HCT116 (cell line): ENCODE data around the gene DDB1. TPM values are rescaled to one million over a fixed set of nuclear protein-coding genes. Genes with fewer than 3 reads are reported as not detected.

Source experiments
- ATAC-seq: fragments of 200-7000 bp; cut with Tn5 transposase; 2 replicates; pipeline ENCODE4 v1.9.1; 2020; ENCODE audit warnings: mild to moderate bottlenecking, moderate library complexity
- BruUV-seq: library from RNA; stranded (reverse); fragments of 400-500 nt; replicated peaks from 2 replicates; lab custom pipeline; 2021; lab: Mats Ljungman, UMichigan
- CTCF ChIA-PET: fragments of 300-600 bp; sonication (Branson Sonifier 250); formaldehyde crosslinking; loops from one replicate; lab custom pipeline; 2021; ENCODE audit warnings: antibody characterized with exemption; lab: Charles Lee
- POLR2A ChIA-PET: fragments of 300-600, 350-600 bp; sonication (Branson Sonifier 250); formaldehyde crosslinking; loops from one replicate; lab custom pipeline; 2021; ENCODE audit warnings: antibody characterized with exemption; lab: Charles Lee
- RAD21 ChIA-PET, 2 experiments: fragments of 300-600 bp; sonication (Branson Sonifier 250); formaldehyde crosslinking; loops; one replicate each; lab custom pipeline; 2023; ENCODE audit warnings: low total read pairs in 2 of 2; ENCODE audit not compliant: uncharacterized antibody in 2 of 2, unreplicated experiment in 2 of 2, low non-redundant PET in 1 of 2; lab: Charles Lee
- DNase-seq: peaks from one replicate; pipeline ENCODE4 v3.0.0-alpha.2; 2010; ENCODE audit warnings: low read depth, low spot score
- H2AFZ ChIP-seq: fragments of 200-600 bp; shearing (Covaris generic), sonication (generic); 2 replicates; pipeline ENCODE4 v1.6.1; 2017; ENCODE audit warnings: low read depth, mixed run types, mixed read lengths, antibody characterized with exemption, low read length; ENCODE audit not compliant: poor library complexity, severe bottlenecking
- H3K27ac ChIP-seq: 2 replicates; pipeline ENCODE4 v1.5.1; 2012; ENCODE audit warnings: low read depth, low read length
- H3K27me3 ChIP-seq: fragments of 200-600 bp; sonication (generic); 2 replicates; pipeline ENCODE4 v1.6.1; 2016; ENCODE audit warnings: mixed run types, low read length, mixed read lengths; ENCODE audit not compliant: insufficient read depth
- H3K36me3 ChIP-seq, 2 experiments: fragments of 200-500 bp in 1 of 2; fragments of 200-600 bp in 1 of 2; sonication (Bioruptor generic) in 1 of 2; sonication (generic) in 1 of 2; 2 replicates each; pipeline versions ENCODE4 v1.5.1 to v1.6.1; 2014 to 2016; ENCODE audit warnings: low read length in 2 of 2, inconsistent platforms in 1 of 2, mixed read lengths in 1 of 2, mixed run types in 1 of 2; ENCODE audit not compliant: insufficient read depth in 2 of 2, control insufficient read depth in 1 of 2
- H3K4me1 ChIP-seq, 2 experiments: fragments of 200-600 bp in 1 of 2; sonication (generic) in 1 of 2; 2 replicates each; pipeline versions ENCODE4 v1.5.1 to v1.6.1; 2012 to 2017; ENCODE audit warnings: low read length in 2 of 2, inconsistent platforms in 1 of 2, mild to moderate bottlenecking in 1 of 2, mixed read lengths in 1 of 2, mixed run types in 1 of 2, moderate library complexity in 1 of 2; ENCODE audit not compliant: insufficient read depth in 2 of 2, control insufficient read depth in 1 of 2
- H3K4me2 ChIP-seq: fragments of 200-600 bp; sonication (generic); 2 replicates; pipeline ENCODE4 v1.6.1; 2017; ENCODE audit warnings: mixed run types, low read length, mixed read lengths
- H3K4me3 ChIP-seq, 2 experiments: fragments of 200-600 bp in 1 of 2; sonication (generic) in 1 of 2; replicated peaks in 1 of 2; 2 replicates each; pipeline ENCODE4 v1.5.1; 2011 to 2016; ENCODE audit warnings: low read length in 2 of 2, control low read depth in 1 of 2, low read depth in 1 of 2, mild to moderate bottlenecking in 1 of 2, mixed read lengths in 1 of 2, mixed run types in 1 of 2
- H3K79me2 ChIP-seq: fragments of 200-600 bp; sonication (generic); 2 replicates; pipeline ENCODE4 v1.6.1; 2017; ENCODE audit warnings: mild to moderate bottlenecking, mixed run types, low read length, moderate library complexity, mixed read lengths; ENCODE audit not compliant: insufficient read depth
- H3K9ac ChIP-seq: fragments of 200-600 bp; sonication (generic); 2 replicates; pipeline ENCODE4 v1.6.1; 2016; ENCODE audit warnings: low read length, mixed read lengths
- H3K9me2 ChIP-seq: fragments of 200-600 bp; sonication (generic), shearing (Covaris generic); 2 replicates; pipeline ENCODE4 v1.6.1; 2017; ENCODE audit warnings: mixed run types, mild to moderate bottlenecking, moderate library complexity; ENCODE audit not compliant: insufficient read depth
- H3K9me3 ChIP-seq, 2 experiments: fragments of 200-500 bp in 1 of 2; fragments of 200-600 bp in 1 of 2; sonication (Bioruptor generic) in 1 of 2; sonication (generic) in 1 of 2; 2 replicates each; pipeline ENCODE4 v1.6.1; 2014 to 2017; ENCODE audit warnings: low read length in 2 of 2, mixed read lengths in 2 of 2, inconsistent platforms in 1 of 2, low read depth in 1 of 2, mild to moderate bottlenecking in 1 of 2, mixed run types in 1 of 2, moderate library complexity in 1 of 2; ENCODE audit not compliant: control insufficient read depth in 1 of 2, insufficient read depth in 1 of 2
- H4K20me1 ChIP-seq: fragments of 200-600 bp; sonication (generic), shearing (Covaris generic); 2 replicates; pipeline ENCODE4 v1.6.1; 2017; ENCODE audit warnings: mixed run types, mild to moderate bottlenecking, moderate library complexity; ENCODE audit not compliant: insufficient read depth
- CBX3 ChIP-seq: IDR thresholded peaks from 2 replicates; pipeline ENCODE4 v1.6.1; 2012; ENCODE audit warnings: low read depth
- CEBPB ChIP-seq: IDR thresholded peaks from 2 replicates; pipeline ENCODE4 v1.6.1; 2012; ENCODE audit warnings: low read depth
- EGR1 ChIP-seq: IDR thresholded peaks from 2 replicates; pipeline ENCODE4 v1.6.1; 2012; ENCODE audit warnings: low read depth
- EZH2 ChIP-seq: fragments of 200-600 bp; sonication (generic); IDR thresholded peaks from 2 replicates; pipeline ENCODE4 v1.6.1; 2017; ENCODE audit warnings: antibody characterized with exemption, mixed run types
- FOSL1 ChIP-seq: IDR thresholded peaks from 2 replicates; pipeline ENCODE4 v1.6.1; 2012; ENCODE audit warnings: low read depth
- JUND ChIP-seq: IDR thresholded peaks from 2 replicates; pipeline ENCODE4 v1.6.1; 2012
- POLR2A ChIP-seq: IDR thresholded peaks from 2 replicates; pipeline ENCODE4 v1.7.0; 2011; ENCODE audit warnings: borderline replicate concordance; ENCODE audit not compliant: insufficient read depth, insufficient read length; ENCODE audit errors: extremely low read depth
- POLR2AphosphoS5 ChIP-seq: IDR thresholded peaks from 2 replicates; pipeline ENCODE4 v1.6.1; 2011; ENCODE audit warnings: mild to moderate bottlenecking, low read depth, low read length, moderate library complexity
- RAD21 ChIP-seq: IDR thresholded peaks from 2 replicates; pipeline ENCODE4 v1.6.1; 2012; ENCODE audit warnings: low read depth, mild to moderate bottlenecking
- REST ChIP-seq: IDR thresholded peaks from 2 replicates; pipeline ENCODE4 v1.6.1; 2012; ENCODE audit warnings: low read depth
- SIN3A ChIP-seq: IDR thresholded peaks from 2 replicates; pipeline ENCODE4 v1.6.1; 2012; ENCODE audit warnings: low read depth
- SP1 ChIP-seq: IDR thresholded peaks from 2 replicates; pipeline ENCODE4 v1.6.1; 2012; ENCODE audit warnings: low read depth
- TCF7L2 ChIP-seq: IDR thresholded peaks from 2 replicates; pipeline ENCODE4 v1.7.0; 2011; ENCODE audit warnings: borderline replicate concordance, inconsistent platforms; ENCODE audit not compliant: insufficient read depth, insufficient read length; ENCODE audit errors: extremely low read depth
- YY1 ChIP-seq: IDR thresholded peaks from 2 replicates; pipeline ENCODE4 v1.6.1; 2011; ENCODE audit warnings: low read length, low read depth, moderate library complexity, mild to moderate bottlenecking; ENCODE audit not compliant: insufficient replicate concordance; ENCODE audit errors: extremely low read depth
- ZFX ChIP-seq: fragments of 450-650 bp; IDR thresholded peaks from 2 replicates; pipeline ENCODE4 v1.6.1; 2017
- ZNF274 ChIP-seq: fragments of 200-500 bp; sonication (Bioruptor generic); IDR thresholded peaks from 2 replicates; pipeline ENCODE4 v1.6.1; 2014; ENCODE audit warnings: mild to moderate bottlenecking, low read depth, low read length, inconsistent platforms
- intact Hi-C: fragments of 100-400 bp; cut with micrococcal nuclease; formaldehyde crosslinking; loops from 2 replicates; pipeline ENCODE4 v1.10.0; 2022
- total RNA-seq: library from RNA; stranded (reverse); gene quantifications from one replicate; pipeline ENCODE4 v1.2.1, GENCODE V29; 2021; ENCODE audit not compliant: unreplicated experiment
- TF ChIP-seq, protein P1 (sequence below): IDR thresholded peaks from 2 replicates; pipeline ENCODE4 v1.6.1; 2011; ENCODE audit warnings: mild to moderate bottlenecking, low read length, moderate library complexity; ENCODE audit not compliant: insufficient replicate concordance; ENCODE audit errors: extremely low read depth

Gene DDB1
- total RNA-seq, 1 experiment from 2014 or later, result 269 TPM

DNA sequence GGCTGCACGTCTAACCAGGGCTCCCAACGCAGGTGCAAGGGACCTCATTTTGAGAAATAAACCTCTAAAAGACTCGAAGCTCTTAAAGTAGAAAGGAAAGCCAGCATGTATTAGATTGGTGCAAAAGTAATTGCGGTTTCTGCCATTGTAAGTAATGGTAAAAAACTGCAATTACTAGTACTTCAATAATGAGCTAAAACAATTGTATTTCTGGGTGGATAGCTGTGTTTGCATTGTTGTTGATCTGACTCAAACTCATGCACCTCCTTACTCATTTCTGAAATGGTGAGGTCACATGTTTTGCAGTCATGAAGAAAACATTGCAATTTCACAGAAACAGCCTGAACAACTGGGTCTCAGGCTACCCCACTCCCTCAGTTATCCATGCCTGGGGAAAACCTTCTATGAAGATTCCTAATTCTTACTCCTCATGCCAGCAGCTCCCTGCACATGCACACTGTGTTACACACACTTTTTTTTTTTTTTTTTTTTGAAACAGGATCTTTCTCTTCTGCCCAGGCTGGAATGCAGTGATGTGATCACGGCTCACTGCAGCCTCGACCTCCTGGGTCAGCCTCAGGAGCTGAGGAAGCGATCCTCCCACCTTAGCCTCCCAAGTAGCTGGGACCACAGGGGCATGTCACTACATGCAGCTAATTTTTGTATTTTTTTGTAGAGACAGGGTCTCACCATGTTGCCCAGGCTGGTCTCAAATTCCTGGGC lies 62.4 kb downstream of the DDB1 start (continued):
- TF ChIP-seq ZNF274 (no peak), YY1 (no peak), TCF7L2 (no peak), EZH2 (no peak), SIN3A (no peak)

DNA sequence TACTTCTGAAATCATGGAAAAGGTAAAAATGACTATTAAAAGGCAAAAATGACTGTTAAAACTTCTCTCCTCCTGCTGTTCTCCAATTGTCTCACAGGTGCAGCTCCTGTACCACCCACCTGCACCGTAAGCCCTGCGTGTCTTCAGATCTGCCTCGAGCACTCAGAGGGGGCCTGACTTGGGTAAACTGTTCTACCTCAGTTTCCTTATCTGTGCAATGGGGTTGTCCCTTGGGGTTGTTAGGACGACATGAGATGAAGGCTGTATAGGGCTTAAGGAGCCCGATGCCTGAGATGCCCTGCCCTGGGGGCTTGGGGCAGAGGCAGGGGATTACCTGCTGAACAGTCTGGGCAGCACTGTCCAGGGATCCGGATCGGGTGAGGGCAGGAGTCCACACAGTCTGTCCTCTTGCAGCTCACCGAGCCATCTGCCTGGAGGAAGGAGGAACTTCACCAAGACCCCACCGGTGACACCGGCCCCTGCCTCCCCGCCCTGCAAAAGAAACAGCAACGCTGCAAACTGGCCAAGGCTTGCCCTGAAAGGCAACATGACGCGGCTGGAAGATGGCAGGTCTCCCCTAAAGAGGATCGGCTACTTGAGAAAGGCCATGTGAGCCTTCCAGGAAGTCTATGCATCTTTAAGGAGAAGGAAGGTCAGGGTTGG lies 64.2 kb downstream of the DDB1 start:
- ATAC-seq, result no peak
- no TSS peak for BruUV-seq

More for the DNA sequence above, 64.2 kb downstream of the DDB1 start:
- no peak overlapping the region for H3K9ac ChIP-seq
- no peak for TF ChIP-seq EGR1
- TF ChIP-seq POLR2A, result no peak
- TF ChIP-seq CEBPB, result no peak
- TF ChIP-seq SP1, result no peak
- no peak for TF ChIP-seq EZH2
- TF ChIP-seq REST, result no peak
- TF ChIP-seq, protein P1, sequence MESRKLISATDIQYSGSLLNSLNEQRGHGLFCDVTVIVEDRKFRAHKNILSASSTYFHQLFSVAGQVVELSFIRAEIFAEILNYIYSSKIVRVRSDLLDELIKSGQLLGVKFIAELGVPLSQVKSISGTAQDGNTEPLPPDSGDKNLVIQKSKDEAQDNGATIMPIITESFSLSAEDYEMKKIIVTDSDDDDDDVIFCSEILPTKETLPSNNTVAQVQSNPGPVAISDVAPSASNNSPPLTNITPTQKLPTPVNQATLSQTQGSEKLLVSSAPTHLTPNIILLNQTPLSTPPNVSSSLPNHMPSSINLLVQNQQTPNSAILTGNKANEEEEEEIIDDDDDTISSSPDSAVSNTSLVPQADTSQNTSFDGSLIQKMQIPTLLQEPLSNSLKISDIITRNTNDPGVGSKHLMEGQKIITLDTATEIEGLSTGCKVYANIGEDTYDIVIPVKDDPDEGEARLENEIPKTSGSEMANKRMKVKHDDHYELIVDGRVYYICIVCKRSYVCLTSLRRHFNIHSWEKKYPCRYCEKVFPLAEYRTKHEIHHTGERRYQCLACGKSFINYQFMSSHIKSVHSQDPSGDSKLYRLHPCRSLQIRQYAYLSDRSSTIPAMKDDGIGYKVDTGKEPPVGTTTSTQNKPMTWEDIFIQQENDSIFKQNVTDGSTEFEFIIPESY, result no peak
- no peak for TF ChIP-seq FOSL1
- TF ChIP-seq ZNF274, result no peak
- TF ChIP-seq YY1, result no peak
- TF ChIP-seq RAD21, result no peak
- no peak for TF ChIP-seq POLR2AphosphoS5
- no peak for TF ChIP-seq JUND
- TF ChIP-seq CBX3, result no peak
- TF ChIP-seq ZFX, result no peak
- H2AFZ ChIP-seq, result no peak overlapping the region
- no peak overlapping the region for H3K4me2 ChIP-seq
- ChIA-PET RAD21 (no interaction called here), POLR2A (no interaction called here), CTCF (no interaction called here)
- no peak for DNase-seq
- H4K20me1 ChIP-seq, result no peaks in the 10 kb centered on the region
- H3K27me3 ChIP-seq, result no peaks in the 10 kb centered on the region
- peaks cover 8 to 15% of the 10 kb centered on the region in 2 experiments for H3K4me1 ChIP-seq
- no peaks in the 10 kb centered on the region for H3K9me3 ChIP-seq
- no peaks in the 10 kb centered on the region for H3K9me2 ChIP-seq
- H3K27ac ChIP-seq, result no peak overlapping the region
- no peaks in the 10 kb centered on the region for H3K36me3 ChIP-seq
- intact Hi-C loops, result no loop called here
- no peak overlapping the region for H3K4me3 ChIP-seq
- no peaks in the 10 kb centered on the region for H3K79me2 ChIP-seq
